Natural killer cell treated with Interleukin-12 subunit alpha and Interleukin-12 subunit beta and Interleukin-15 and Interleukin-18, amount 100 ng/mL, for 72 hours (primary cell): ENCODE results near the gene SKP2. TPM values are rescaled to one million over a fixed set of nuclear protein-coding genes. Genes with fewer than 3 reads are reported as not detected.
"Not testable (repeated sequence)": the region's sequence is repeated elsewhere in the genome, so short reads cannot be mapped to it uniquely, and the experiment has no call there.

Source experiments
- ATAC-seq, 2 donors: fragments of 150-1000 bp; cut with Tn5 transposase in 1 of 2; sonication (Bioruptor Pico), chemical (Tn5 transposase) in 1 of 2; 2 replicates each; pipeline ENCODE4 v1.10.0; 2021
- DNase-seq: peaks from one replicate; pipeline ENCODE4 v3.0.0; 2022; ENCODE audit warnings: low spot score
- H3K27ac Mint-ChIP-seq, 2 donors: 1 replicate in 1 of 2; 2 replicates in 1 of 2; pipeline ENCODE4 v1.8.0; 2022; ENCODE audit warnings: mixed read lengths in 2 of 2, mild to moderate bottlenecking in 1 of 2, moderate library complexity in 1 of 2
- H3K27me3 Mint-ChIP-seq, 2 donors: 1 replicate in 1 of 2; 2 replicates in 1 of 2; pipeline ENCODE4 v1.8.0; 2022; ENCODE audit warnings: mixed read lengths in 2 of 2
- H3K36me3 Mint-ChIP-seq: one replicate; pipeline ENCODE4 v1.8.0; 2022; ENCODE audit warnings: mixed read lengths
- H3K4me1 Mint-ChIP-seq, 2 donors: 1 replicate in 1 of 2; 2 replicates in 1 of 2; pipeline ENCODE4 v1.8.0; 2022; ENCODE audit warnings: low read depth in 2 of 2, mixed read lengths in 2 of 2, mild to moderate bottlenecking in 1 of 2
- H3K4me3 Mint-ChIP-seq: one replicate; pipeline ENCODE4 v1.8.0; 2022; ENCODE audit warnings: mixed read lengths
- H3K9me3 Mint-ChIP-seq: 2 replicates; pipeline ENCODE4 v1.8.0; 2022; ENCODE audit warnings: mixed read lengths
- total RNA-seq, 2 donors: library from RNA; stranded (reverse); gene quantifications; one replicate each; pipeline ENCODE4 v1.2.3, GENCODE V29; 2022

SKP2 gene
- total RNA-seq, 2 donors from 2014 or later: 28.6 to 75.9 TPM

DNA sequence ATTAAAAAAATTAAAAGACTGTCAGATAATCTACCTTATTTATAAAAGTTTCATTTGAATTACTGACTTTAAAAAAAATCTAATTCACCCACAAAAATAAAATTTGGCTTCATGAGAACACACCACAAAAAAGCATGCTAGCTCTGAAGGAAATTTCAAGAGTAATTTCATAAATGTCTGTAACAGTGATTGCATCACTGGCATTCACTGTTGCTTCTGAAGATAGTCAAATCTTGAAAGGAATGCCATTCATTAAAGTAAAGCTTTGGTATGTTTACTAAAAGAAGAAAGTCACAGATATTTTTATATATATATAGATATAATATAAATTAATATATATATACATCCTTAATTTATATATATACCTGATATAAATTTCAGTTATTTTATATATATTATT, 46.4 kb downstream of the SKP2 start:
- H3K4me3 Mint-ChIP-seq: no peak overlapping the region
- no peaks in the 10 kb centered on the region for H3K9me3 Mint-ChIP-seq
- no peaks in the 10 kb centered on the region for H3K27me3 Mint-ChIP-seq

DNA sequence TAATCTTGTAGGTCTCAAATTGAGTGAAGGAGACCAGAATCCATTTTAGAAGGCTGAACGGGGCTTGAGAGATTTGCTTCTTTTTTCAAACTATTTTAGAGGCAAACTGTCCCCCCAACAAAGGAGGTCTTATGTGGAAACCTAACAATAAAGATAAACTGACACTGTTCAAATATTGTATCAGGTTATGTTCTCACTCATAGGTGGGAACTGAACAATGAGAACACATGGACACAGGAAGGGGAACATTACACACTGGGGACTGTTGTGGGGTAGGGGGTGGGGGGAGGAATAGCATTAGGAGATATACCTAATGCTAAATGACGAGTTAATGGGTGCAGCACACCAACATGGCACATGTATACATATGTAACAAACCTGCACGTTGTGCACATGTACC, 46.9 kb downstream of the SKP2 start:
- H3K27me3 Mint-ChIP-seq, H3K9me3 Mint-ChIP-seq, ATAC-seq, H3K4me1 Mint-ChIP-seq, H3K27ac Mint-ChIP-seq, DNase-seq, H3K4me3 Mint-ChIP-seq: not testable (repeated sequence)
- peaks cover 11% of the 10 kb centered on the region for H3K36me3 Mint-ChIP-seq

More for the DNA sequence above, 46.4 kb downstream of the SKP2 start:
- H3K36me3 Mint-ChIP-seq: peaks cover 11% of the 10 kb centered on the region
- no peak overlapping the region for H3K27ac Mint-ChIP-seq
- DNase-seq: no peak
- ATAC-seq: no peak
- no peaks in the 10 kb centered on the region for H3K4me1 Mint-ChIP-seq

DNA sequence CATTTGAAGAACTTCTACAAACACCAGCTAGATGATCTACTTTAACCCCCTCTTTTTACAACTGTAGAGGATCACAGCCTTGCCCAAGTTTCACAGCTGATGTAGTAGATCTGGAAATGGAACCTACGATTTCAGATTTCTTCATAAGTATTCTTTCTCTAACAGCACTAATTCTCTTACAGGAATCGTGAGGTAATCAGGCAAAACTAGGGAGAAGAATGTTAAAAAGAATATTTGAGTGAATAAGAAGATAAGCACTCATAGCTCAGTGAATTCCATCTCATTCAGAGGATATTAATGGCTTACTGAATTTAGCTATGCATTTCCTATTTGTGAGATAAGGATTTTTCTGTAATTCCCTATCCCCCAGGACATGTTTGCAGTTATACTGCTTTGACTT, 47.7 kb downstream of the SKP2 start:
- Mint-ChIP-seq H3K4me1 (no peaks in the 10 kb centered on the region), H3K36me3 (peaks cover 11% of the 10 kb centered on the region), H3K4me3 (no peak overlapping the region), H3K27me3 (no peaks in the 10 kb centered on the region), H3K9me3 (no peaks in the 10 kb centered on the region), H3K27ac (no peak overlapping the region)
- ATAC-seq: no peak
- DNase-seq: no peak

- no peaks in the 10 kb centered on the region for H3K27me3 Mint-ChIP-seq
- peaks cover 14% of the 10 kb centered on the region for H3K36me3 Mint-ChIP-seq
- ATAC-seq (no peak), DNase-seq (no peak)
- H3K4me3 Mint-ChIP-seq: no peak overlapping the region
- H3K27ac Mint-ChIP-seq: no peak overlapping the region
- peaks cover 0 to 4% of the 10 kb centered on the region in 2 donors for H3K4me1 Mint-ChIP-seq
- no peaks in the 10 kb centered on the region for H3K9me3 Mint-ChIP-seq
Measured at GRCh38 chr5:36200513-36200912, 48.6 kb downstream of the SKP2 start.

DNA sequence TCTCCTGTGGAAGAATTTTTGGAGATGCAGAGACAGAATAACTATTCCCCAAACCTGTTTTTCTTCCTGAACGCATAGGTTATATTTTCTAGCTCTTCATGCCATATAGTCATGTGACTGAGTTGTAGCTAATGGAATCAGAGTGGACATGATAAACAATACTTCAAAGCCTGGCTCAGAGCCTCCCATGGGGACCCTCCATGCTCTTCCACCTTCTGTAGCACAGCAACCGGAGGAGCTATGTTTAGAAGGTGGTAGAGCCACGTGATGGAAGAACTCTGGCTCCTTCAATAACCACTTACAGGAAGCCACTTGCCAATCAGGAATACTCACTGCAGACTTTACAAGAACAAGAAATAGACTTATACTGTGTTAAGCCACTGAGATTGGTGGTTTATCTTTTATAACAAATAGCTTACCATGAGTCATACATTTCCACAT, 50.6 kb downstream of the SKP2 start:
- Mint-ChIP-seq H3K27me3 (no peaks in the 10 kb centered on the region), H3K4me3 (no peak overlapping the region), H3K27ac (no peak overlapping the region), H3K36me3 (peaks cover 20% of the 10 kb centered on the region), H3K9me3 (no peaks in the 10 kb centered on the region), H3K4me1 (peaks cover 0 to 4% of the 10 kb centered on the region in 2 donors)
- ATAC-seq (no peak), DNase-seq (no peak)

GRCh38 chr5:36205329-36205728, 53.4 kb downstream of the SKP2 start:
- Mint-ChIP-seq H3K9me3 (no peaks in the 10 kb centered on the region), H3K4me3 (no peak overlapping the region), H3K4me1 (peaks cover 0 to 4% of the 10 kb centered on the region in 2 donors), H3K27me3 (no peaks in the 10 kb centered on the region), H3K36me3 (peaks cover 20% of the 10 kb centered on the region), H3K27ac (no peak overlapping the region)
- ATAC-seq (no peak), DNase-seq (no peak)

- no peak for ATAC-seq
- no peaks in the 10 kb centered on the region for H3K9me3 Mint-ChIP-seq
- no peak overlapping the region for H3K27ac Mint-ChIP-seq
- H3K36me3 Mint-ChIP-seq: peaks cover 20% of the 10 kb centered on the region
- peaks cover 0 to 4% of the 10 kb centered on the region in 2 donors for H3K4me1 Mint-ChIP-seq
- no peak for DNase-seq
- no peaks in the 10 kb centered on the region for H3K27me3 Mint-ChIP-seq
- no peak overlapping the region for H3K4me3 Mint-ChIP-seq
Measured at GRCh38 chr5:36206913-36207312, 55.0 kb downstream of the SKP2 start.

GRCh38 chr5:36208786-36209185, 56.9 kb downstream of the SKP2 start:
- Mint-ChIP-seq H3K36me3 (peaks cover 25% of the 10 kb centered on the region), H3K4me3 (no peak overlapping the region), H3K27ac (no peak overlapping the region), H3K4me1 (peaks cover 0 to 4% of the 10 kb centered on the region in 2 donors), H3K27me3 (no peaks in the 10 kb centered on the region), H3K9me3 (no peaks in the 10 kb centered on the region)
- no peak for ATAC-seq
- no peak for DNase-seq

DNA sequence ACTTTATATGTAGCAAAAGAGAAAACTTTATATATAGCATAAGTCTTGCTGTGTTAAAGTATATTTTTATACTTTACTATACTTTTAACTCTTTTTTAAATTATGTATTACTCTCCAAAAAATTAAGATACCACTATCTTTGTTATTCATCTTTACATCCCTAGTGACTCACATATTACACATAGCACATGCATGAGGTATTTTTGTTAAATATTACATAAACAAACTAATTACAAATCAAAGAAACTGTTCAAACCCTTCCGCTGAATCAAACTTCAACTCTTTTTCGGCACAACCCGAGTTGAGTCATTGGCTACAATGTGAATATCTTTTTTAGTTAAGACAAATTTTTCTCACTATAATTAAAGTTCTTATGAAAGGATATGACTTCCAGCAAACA, 57.8 kb downstream of the SKP2 start:
- no peak for ATAC-seq
- no peak overlapping the region for H3K4me3 Mint-ChIP-seq
- no peak overlapping the region for H3K27ac Mint-ChIP-seq
- H3K27me3 Mint-ChIP-seq: no peaks in the 10 kb centered on the region
- no peaks in the 10 kb centered on the region for H3K9me3 Mint-ChIP-seq
- H3K4me1 Mint-ChIP-seq: peaks cover 0 to 4% of the 10 kb centered on the region in 2 donors
- H3K36me3 Mint-ChIP-seq: peaks cover 25% of the 10 kb centered on the region
- DNase-seq: no peak

- no peaks in the 10 kb centered on the region for H3K4me1 Mint-ChIP-seq
- H3K36me3 Mint-ChIP-seq: peaks cover 10% of the 10 kb centered on the region
- DNase-seq: no peak
- H3K9me3 Mint-ChIP-seq: no peaks in the 10 kb centered on the region
- H3K27me3 Mint-ChIP-seq: no peaks in the 10 kb centered on the region
- H3K4me3 Mint-ChIP-seq: no peak overlapping the region
- no peak for ATAC-seq
- H3K27ac Mint-ChIP-seq: no peak overlapping the region
Measured at GRCh38 chr5:36214436-36214835, 62.5 kb downstream of the SKP2 start.

- Mint-ChIP-seq H3K4me3 (no peak overlapping the region), H3K27ac (no peak overlapping the region), H3K27me3 (no peaks in the 10 kb centered on the region), H3K4me1 (no peaks in the 10 kb centered on the region), H3K9me3 (no peaks in the 10 kb centered on the region), H3K36me3 (peaks cover 11% of the 10 kb centered on the region)
- no peak for ATAC-seq
- no peak for DNase-seq
Measured at GRCh38 chr5:36215910-36216309, 64.0 kb downstream of the SKP2 start.

- Mint-ChIP-seq H3K27me3 (no peaks in the 10 kb centered on the region), H3K36me3 (peaks cover 12% of the 10 kb centered on the region), H3K9me3 (no peaks in the 10 kb centered on the region), H3K27ac (no peak overlapping the region), H3K4me1 (no peaks in the 10 kb centered on the region), H3K4me3 (no peak overlapping the region)
- no peak for ATAC-seq
- DNase-seq: no peak
Measured at GRCh38 chr5:36217567-36217966, 65.7 kb downstream of the SKP2 start.

DNA sequence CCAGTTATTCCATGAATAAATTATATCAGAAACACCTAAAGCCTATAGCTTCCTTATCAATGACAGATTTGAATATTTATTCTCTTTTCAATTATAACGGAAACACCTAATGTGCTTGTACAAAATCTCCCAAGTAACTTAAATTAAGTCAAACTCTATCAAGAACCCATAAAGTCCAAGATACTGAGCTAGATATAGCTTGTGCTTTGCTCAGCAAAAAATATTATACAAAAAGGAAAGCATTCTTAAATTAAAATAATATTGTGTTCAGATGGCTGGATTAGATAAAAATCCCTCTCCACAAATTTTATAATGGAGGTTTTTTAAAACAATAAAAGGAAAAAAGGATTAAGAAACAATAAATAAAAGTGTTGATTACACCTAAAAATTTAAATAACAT, 66.1 kb downstream of the SKP2 start:
- Mint-ChIP-seq H3K27me3 (no peaks in the 10 kb centered on the region), H3K4me3 (no peak overlapping the region), H3K4me1 (no peaks in the 10 kb centered on the region), H3K9me3 (no peaks in the 10 kb centered on the region), H3K27ac (no peak overlapping the region), H3K36me3 (peaks cover 9% of the 10 kb centered on the region)
- DNase-seq (no peak), ATAC-seq (no peak)

GRCh38 chr5:36222620-36223019, 70.7 kb downstream of the SKP2 start:
- peaks cover 10% of the 10 kb centered on the region for H3K36me3 Mint-ChIP-seq
- H3K9me3 Mint-ChIP-seq: no peaks in the 10 kb centered on the region
- no peak overlapping the region for H3K4me3 Mint-ChIP-seq
- no peak overlapping the region for H3K27ac Mint-ChIP-seq
- DNase-seq: no peak
- no peak for ATAC-seq
- no peaks in the 10 kb centered on the region for H3K4me1 Mint-ChIP-seq
- no peaks in the 10 kb centered on the region for H3K27me3 Mint-ChIP-seq

DNA sequence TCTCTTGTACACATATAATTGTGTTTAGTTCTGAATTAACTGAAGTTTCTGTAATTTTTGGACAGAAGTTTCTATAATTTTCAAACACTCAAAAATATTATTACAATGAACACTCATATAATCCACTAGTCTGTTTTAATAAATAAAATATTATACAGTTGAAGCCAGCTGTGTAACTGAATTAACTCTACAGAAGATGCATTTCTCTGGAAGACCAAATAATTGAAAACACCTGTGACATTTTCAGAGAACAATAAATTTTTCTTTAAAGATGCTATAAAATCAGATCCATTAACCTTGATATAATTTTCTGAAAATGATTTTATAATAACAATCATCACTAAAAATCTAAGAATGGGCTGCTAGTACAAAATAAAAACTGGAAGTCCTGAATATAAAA, 75.1 kb downstream of the SKP2 start:
- H3K27ac Mint-ChIP-seq: no peak overlapping the region
- no peaks in the 10 kb centered on the region for H3K9me3 Mint-ChIP-seq
- H3K4me1 Mint-ChIP-seq: no peaks in the 10 kb centered on the region
- peaks cover 6% of the 10 kb centered on the region for H3K36me3 Mint-ChIP-seq
- no peak for ATAC-seq
- H3K4me3 Mint-ChIP-seq: no peak overlapping the region
- no peak for DNase-seq
- H3K27me3 Mint-ChIP-seq: no peaks in the 10 kb centered on the region
